ENCODE measurements around the gene APC2. TPM values are rescaled to one million over a fixed set of nuclear protein-coding genes. Genes with fewer than 3 reads are reported as not detected.

APC2 gene
- total RNA-seq, 2 experiments from 2014 or later: 0.57 to 5.5 TPM

DNA sequence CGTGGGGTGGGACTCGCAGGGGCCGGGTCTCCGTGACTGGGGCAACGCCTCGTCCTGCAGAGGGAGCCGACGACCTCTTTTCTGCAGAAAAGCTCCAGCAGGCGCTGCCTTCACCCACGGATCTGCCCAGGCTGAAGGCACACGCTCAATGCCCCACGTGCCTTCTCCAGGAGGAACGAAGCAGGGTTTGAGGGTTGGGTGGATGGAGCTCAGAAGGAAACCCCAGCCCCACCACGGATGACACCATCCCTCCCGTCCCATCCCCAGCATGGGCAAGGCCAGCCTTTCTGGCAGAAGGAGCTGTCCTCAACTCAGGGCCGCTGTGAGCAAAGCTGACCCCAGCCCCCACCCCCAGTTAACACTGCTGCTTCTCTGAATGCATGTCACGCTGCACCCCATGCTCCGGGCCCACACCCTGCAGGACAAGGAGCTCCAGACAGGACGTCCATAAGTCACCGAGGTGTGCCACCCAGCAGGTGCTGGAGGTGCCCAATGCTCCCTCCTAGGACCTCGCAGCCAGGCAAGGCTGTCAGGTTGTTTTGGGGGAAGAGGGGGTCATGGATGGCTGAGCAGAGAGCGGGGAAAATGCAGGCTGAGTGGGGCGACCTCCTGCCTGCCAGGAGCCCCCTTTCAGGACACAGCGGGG lies 21.7 kb downstream of the APC2 start:
- Histone ChIP-seq H3K36me3 (ENCODE audit: insufficient read depth, low read length) (0 out of 2 replicates have a peak, but pooled peaks cover 15% of the 10 kb centered on the region), H3K4me2 (ENCODE audit: low read length) (peak overlapping the region; percentile 47), H3K4me1 (ENCODE audit: insufficient read depth, low read length, poor library complexity, severe bottlenecking) (peaks cover 16% of the 10 kb centered on the region), H3K4me3 (ENCODE audit: low read depth, low read length, poor library complexity, severe bottlenecking) (no peak overlapping the region), H3K9me2 (ENCODE audit: insufficient read depth, low read length) (no peaks in the 10 kb centered on the region), H3K79me2 (ENCODE audit: insufficient read depth, low read depth, low read length) (no peaks in the 10 kb centered on the region), H3K9me3 (ENCODE audit: low read length) (no peaks in the 10 kb centered on the region), H2AFZ (ENCODE audit: low read length) (no peak overlapping the region), H3K27ac (ENCODE audit: low read depth, low read length, poor library complexity, severe bottlenecking) (no peak overlapping the region), H4K20me1 (ENCODE audit: insufficient read depth, low read length) (peaks cover 7% of the 10 kb centered on the region; the same call in 1 of the 2 replicates)
- ChIA-PET CTCF (ENCODE audit: unreplicated experiment) (no interaction called here), POLR2A (no interaction called here)
- TF ChIP-seq EZH2phosphoT487 (IDR thresholded peaks at IDR 0.05; ENCODE audit: borderline replicate concordance, low read depth, low read length): no peak
- TF ChIP-seq, protein P1, sequence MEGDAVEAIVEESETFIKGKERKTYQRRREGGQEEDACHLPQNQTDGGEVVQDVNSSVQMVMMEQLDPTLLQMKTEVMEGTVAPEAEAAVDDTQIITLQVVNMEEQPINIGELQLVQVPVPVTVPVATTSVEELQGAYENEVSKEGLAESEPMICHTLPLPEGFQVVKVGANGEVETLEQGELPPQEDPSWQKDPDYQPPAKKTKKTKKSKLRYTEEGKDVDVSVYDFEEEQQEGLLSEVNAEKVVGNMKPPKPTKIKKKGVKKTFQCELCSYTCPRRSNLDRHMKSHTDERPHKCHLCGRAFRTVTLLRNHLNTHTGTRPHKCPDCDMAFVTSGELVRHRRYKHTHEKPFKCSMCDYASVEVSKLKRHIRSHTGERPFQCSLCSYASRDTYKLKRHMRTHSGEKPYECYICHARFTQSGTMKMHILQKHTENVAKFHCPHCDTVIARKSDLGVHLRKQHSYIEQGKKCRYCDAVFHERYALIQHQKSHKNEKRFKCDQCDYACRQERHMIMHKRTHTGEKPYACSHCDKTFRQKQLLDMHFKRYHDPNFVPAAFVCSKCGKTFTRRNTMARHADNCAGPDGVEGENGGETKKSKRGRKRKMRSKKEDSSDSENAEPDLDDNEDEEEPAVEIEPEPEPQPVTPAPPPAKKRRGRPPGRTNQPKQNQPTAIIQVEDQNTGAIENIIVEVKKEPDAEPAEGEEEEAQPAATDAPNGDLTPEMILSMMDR (conservative IDR thresholded peaks at IDR 0.05; ENCODE audit: low read length): peak; percentile 57
- intact Hi-C loops (cut with micrococcal nuclease; ENCODE audit: unreplicated experiment): no loop called here
- DNase-seq (ENCODE audit: low spot score): peak; percentile 38
- BruUV-seq (replicated peaks): no TSS peak

DNA sequence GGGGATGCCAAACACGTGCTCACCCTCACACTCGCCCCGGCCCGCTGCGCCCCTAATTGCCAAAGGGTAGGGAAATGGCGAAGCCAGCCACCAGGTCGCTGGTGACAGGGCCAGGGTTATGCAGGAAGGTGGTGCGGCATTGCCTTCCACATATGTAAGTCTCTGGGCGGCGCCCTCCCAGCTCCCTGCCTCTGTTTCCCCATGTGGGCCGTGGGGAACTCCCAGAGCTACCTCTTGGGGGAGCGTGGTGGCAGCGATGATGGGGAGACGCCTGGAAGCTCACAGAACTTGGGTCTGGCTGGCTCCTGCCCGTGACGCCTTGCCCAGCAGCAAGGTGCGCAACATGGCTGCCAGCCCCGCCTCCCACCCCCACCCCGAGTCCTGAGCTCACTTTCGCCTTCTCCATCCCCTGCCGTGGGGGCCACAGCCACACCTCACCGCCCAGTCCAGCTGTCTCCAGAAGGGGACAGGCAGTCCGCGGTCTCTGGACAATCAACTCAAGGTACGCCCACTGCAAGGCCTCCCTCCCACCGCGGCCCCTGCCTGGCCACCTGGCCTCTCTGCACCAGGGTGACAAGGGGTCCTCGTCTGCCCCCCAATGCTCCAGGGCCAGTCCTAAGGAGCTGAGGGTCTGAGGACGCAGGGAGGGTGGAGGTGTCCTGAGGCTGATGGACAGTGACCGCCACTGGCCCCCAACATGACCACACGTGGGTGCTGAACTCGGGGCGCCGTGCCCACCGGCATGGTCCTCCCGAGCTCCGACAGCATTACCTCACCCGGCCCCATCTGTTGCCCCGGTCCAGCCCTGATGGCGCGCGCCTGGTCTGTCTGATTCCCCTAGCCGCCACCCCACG lies 22.5 kb downstream of the APC2 start:
- ChIA-PET POLR2A (no interaction called here), CTCF (ENCODE audit: unreplicated experiment) (no interaction called here)
- no peak for TF ChIP-seq EZH2phosphoT487 (IDR thresholded peaks at IDR 0.05; ENCODE audit: borderline replicate concordance, low read depth, low read length)
- TF ChIP-seq, protein P1 (conservative IDR thresholded peaks at IDR 0.05; ENCODE audit: low read length): no peak
- Histone ChIP-seq H4K20me1 (ENCODE audit: insufficient read depth, low read length) (peaks cover 7% of the 10 kb centered on the region; the same call in 1 of the 2 replicates), H3K79me2 (ENCODE audit: insufficient read depth, low read depth, low read length) (peaks cover 4% of the 10 kb centered on the region), H3K9me2 (ENCODE audit: insufficient read depth, low read length) (no peaks in the 10 kb centered on the region), H3K36me3 (ENCODE audit: insufficient read depth, low read length) (peaks cover 20% of the 10 kb centered on the region), H3K4me1 (ENCODE audit: insufficient read depth, low read length, poor library complexity, severe bottlenecking) (peaks cover 18% of the 10 kb centered on the region), H2AFZ (ENCODE audit: low read length) (no peak overlapping the region), H3K4me3 (ENCODE audit: low read depth, low read length, poor library complexity, severe bottlenecking) (no peak overlapping the region), H3K4me2 (ENCODE audit: low read length) (no peak overlapping the region), H3K27ac (ENCODE audit: low read depth, low read length, poor library complexity, severe bottlenecking) (no peak overlapping the region), H3K9me3 (ENCODE audit: low read length) (no peaks in the 10 kb centered on the region)
- BruUV-seq (replicated peaks): no TSS peak
- intact Hi-C loops (cut with micrococcal nuclease; ENCODE audit: unreplicated experiment): no loop called here
- DNase-seq (ENCODE audit: low spot score): no peak
